HG02870 (cell line): ENCODE data around the gene SLC6A12.

Source experiments
- ATAC-seq: cut with Tn5 transposase; IDR thresholded peaks from one replicate; pipeline ENCODE4 v1.9.1; 2021; ENCODE audit warnings: mild to moderate bottlenecking, moderate library complexity; ENCODE audit not compliant: unreplicated experiment

SLC6A12 gene

GRCh38 chr12:145369-145960 is 68.5 kb downstream of the SLC6A12 start:
- no peak for ATAC-seq

- ATAC-seq, result no peak
These were observed 69.2 kb downstream of the SLC6A12 start for GRCh38 chr12:144650-145284.

- ATAC-seq, result no peak
These were observed 69.8 kb downstream of the SLC6A12 start for GRCh38 chr12:143964-144649.

GRCh38 chr12:140162-140561 is 73.8 kb downstream of the SLC6A12 start:
- no peak for ATAC-seq
